Dedifferentiated amniotic fluid mesenchymal stem cell (primary cell): ENCODE data around the gene LETM1.

Experiments used
- DNase-seq: peaks from one replicate; pipeline ENCODE4 v3.0.0-alpha.2; 2016; ENCODE audit errors: extremely low spot score

The LETM1 gene

DNA sequence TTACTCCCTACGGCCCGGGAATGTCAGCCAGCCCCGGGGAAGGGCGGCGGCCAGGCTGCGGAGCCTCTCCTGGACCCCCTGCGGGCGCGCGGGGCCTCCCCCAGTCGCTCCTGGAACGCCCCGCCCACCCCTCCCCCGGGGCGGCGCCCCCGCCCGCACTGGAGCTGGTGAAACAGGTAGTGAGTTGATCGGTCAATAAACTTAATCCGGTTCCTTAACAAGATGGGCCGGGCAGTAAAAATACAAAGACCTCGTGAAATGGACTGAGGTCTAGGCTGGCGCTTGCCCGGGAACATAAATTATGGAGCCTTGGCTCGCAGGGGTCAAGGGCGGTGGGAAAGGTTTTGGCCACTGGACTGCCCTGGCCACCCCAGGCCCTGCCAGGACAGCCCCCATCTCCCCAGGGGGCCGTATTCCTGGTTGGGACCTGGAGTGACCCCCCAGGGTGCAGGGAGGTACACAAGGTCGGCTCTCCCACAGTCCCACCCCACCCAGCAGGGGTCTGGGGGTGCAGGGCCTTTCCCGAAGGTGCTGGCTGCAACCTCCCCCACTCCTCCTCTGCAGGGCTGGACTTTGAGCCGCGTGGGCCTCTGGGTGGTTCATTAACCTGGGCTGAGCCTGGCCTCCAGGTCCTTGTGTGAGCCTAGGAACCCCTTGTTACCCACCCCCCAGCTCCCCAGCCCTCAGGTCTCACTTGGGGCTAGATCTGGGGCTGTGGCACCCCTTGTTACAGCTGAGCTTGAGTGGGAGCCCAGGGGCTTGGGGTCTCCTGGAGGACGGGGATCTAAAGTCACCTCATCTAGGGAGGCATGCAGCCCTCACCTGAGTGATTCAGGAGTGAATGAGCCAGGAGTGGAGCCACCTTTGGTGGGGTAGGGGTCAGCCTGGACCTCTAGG, 60.4 kb downstream of the LETM1 start:
- no peak for DNase-seq

DNA sequence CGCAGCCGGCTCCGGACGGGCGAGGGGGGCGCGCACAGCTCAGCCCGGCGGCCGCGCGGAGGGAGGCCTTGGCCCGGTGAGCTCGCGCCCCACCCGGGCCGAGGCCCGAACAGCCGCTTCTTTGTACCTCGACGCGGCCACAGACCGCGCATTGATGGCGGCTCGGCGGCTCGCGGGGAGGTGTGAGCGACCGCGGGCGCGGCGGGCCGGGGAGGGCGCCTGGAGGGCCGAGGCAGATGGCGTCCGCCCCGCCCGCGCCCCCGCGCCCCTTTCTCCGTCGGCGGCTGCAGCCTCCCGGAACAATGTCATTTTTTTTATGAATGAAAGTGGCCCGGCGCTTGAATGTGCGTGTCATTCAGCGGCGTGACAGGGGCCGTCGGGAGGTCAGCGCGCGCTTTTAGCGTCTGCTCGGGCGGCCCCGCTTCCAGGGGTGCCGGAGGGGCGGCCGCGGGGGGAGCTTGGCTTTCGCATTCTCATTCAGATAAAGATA, 61.1 kb downstream of the LETM1 start:
- no peak for DNase-seq

DNA sequence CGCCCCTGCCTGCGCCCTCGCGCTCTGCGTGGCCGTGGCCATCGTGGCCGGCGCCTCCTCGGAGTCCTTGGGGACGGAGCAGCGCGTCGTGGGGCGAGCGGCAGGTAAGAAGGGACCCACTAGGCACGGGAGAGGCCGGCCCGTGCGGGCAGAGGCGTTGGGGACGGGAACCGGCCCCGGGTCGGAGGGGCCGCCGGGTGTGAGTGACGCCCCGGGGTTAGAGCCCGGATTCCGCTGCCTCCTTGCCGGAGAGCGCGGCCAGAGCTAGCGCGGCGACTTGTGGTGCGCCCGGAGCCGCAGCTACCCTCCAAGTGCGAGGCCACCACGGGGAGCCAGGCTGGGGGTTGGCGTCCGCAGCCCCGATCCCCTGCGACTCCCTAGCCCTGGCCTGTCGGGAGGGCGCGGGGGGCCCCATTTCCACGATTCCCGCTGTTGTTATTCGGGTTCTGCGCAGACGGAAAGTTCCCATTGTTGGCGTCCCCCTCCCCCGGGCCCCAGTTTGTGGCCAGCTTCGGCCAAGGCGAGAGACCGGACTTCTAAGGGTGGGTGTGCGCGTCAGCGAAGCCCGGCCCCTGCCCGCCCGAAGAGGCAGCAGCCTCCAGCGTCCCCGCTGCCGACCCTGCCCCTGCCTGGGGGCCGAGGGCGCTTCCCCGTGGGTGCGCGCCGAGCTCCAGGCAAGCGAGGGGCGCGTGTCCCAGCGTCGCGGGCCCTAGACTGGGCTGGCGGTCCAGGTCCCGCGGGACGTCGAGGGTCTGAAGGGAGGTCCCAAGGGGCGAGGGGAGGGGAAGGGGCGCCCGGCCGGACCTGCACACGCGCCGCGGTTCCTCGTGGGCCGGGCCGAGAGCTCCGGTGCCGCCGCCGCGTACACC, 61.8 kb downstream of the LETM1 start:
- DNase-seq: no peak

DNA sequence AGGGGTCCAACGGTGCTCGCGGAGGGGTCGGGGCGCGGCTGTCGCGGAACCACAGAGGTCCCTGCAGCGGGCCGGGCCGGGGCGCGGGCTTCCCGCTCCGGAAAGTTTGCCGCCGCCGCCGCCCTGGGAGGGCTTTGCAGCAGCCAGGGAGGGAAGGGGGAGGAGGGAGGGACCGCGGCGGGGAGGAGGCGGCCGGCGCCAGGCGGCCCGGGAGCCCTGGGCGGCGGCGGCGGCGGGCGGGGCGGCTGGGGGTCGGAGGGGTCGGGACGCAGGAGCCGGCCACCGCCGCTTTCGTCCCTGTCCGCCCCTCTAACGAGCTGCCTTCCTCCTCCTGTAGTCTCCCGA, 62.5 kb downstream of the LETM1 start:
- DNase-seq: no peak

DNA sequence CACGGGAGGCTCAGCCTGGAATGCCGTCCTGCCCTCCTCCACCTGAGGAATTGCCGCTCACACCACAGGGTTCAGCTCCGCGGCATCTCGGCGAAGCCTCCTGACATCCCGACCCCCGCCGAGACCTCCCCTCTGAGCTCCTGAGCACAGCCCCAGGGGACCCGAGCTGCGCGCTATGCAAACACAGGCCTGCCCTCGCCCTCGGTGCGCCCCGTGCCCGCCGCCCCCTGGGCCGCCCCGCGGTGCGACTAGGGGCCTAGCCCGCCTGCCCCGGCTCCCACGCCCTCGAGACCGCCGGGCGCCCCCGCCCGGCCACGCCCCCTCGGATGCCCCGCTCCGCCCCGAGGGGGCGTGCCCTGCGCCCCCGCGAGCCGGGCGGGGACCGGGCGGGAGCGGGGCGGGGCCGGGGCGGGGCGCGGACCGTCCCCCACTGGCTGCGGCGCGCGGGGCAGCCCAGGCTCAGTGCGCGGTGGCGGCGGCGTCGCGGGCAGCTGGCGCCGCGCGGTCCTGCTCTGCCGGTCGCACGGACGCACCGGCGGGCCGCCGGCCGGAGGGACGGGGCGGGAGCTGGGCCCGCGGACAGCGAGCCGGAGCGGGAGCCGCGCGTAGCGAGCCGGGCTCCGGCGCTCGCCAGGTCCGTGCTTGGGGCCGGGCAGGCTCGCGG, 63.0 kb downstream of the LETM1 start, which contains the start of gene FGFR3:
Gene FGFR3 (plus strand): TSS at position 462 of the 664 bp plus-strand sequence. CDS start 642 bp downstream, outside the sequence.
- no peak for DNase-seq

DNA sequence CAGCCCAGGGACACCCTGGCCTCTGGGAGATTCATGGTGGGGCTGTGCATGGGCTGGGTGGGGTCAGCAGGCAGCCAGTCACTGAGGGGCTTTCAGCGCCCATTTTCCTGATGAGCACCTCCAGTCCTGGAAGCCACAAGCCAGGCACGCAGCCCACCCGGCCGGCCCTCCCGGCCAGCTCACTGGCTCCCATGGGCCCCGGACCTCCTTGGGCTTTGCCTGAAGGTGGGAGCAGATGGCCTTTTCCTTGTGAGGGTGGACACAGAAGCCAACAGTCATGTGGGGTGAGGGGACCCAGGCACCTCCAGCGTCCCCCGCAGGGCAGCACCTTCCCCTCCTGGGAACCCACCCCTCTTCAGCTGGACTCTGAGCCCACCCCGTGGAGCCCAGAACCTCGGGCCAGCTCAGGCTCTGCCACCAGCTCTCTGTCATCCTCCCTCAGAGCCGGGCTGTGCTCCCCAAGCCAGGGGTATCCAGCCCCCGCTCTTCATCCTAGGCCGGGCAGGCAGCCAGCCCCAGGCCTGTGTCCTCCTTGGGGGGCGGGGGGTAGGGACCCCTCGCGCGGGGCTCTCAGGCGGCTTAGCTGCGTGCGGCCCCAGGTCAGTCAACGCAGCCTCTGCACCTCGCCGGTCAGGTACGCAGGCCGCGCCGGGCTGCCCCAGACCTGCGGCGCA, 63.7 kb downstream of the LETM1 start:
- no peak for DNase-seq

DNA sequence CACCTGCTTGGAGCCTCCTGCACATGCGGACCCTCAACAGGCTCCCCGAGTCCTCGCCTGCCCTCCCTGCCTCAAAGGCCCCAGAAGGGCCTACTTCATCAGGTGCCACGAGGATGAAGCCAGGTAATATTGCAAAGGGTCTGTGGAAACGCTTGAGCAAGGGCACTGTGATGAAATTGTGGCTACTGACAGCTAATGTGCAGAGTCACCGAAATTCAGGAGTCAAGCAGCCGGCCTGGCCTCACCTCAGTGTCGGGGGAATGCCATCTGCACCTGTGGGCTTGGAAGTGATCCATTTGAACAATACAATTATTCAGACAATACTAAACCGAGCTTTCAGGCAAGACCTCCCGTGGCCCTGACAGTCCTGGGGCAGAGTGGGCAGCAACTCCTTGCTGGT, 66.0 kb downstream of the LETM1 start:
- no peak for DNase-seq

DNA sequence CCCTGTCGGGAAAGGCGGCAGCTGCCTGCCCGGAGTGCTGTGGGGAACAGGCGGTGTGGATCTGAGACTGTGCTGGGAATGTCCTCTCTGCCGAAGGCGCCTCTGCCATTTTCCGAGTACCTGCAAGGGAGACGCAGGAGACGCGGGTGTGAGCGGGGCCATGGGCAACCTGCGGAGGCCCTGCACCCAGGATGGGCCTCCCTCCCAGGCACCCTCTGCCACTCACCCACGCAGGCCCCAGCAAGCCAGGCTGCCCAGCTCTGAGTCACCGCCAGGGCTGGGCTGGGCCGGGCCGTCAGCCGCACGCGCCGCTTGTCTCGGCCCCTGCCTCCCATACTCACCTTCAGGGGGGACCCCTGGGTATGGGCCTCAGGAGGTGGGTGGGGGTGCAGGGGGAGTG, 66.4 kb downstream of the LETM1 start:
- no peak for DNase-seq

DNA sequence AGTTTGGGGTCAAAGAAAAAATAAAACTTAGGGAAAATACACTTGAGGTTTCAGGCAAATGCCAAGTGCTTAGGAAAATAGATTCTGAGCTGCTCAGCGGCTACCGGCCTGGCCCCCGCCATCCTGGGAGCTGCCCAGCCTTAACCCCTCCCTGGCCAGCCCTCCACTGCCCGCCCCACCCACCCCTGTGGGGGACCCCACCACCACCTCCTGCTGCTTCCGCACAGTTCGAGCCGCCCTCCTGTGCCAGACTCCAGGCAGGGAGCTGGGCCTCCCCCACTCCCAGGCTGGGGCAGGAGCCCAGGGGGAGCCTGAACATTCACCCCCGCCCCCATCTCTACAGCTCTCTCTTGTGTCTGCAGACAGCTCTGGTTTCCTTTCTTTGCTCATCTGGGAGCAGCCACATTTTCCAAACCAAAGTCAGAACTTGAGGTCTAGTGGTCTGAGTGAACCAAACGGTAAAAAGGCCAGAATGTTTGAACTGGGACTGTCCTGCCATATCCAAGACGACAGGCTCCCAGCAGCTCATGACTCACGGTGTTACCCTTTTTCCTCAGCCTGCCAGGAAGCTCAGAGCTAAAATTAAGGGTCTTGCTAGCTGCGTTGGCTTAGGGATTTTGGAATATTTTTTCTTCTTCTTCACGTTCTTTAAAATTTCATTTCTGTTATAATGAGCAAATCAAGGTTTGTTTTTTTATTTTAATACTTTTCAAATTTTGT, 67.5 kb downstream of the LETM1 start:
- DNase-seq: no peak

DNA sequence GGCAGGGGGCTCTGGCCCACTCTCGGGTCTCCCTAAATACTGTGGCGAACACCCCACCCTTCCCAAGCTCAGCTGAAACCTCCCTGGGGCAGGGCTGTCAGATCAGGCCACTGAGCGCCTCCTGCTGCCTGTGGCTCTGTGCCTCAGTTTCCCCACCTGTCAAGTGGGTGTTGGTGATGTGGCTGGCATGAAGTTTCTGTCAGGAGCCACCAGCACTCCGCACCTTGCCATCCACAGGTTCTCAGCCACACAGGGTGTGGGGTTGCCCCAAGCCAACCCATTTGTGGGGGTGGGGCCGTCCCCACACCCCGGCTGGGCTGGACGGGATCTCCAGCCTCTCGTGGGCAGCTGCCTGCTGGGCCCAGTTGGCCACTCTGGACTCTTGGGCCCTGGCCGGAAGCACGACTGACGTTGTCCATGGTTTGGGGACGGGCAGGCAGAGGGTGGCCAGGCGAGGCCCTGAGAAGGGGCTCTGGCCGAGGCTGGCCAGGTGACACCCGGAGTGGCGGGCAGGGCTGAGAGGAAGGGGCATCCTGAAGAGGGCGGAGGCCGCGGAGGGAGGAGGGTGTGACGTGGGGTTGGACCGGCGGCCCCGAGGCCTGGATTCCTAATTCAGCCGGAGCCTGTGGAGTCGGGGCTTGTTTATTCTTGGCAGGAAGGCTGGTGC, 68.4 kb downstream of the LETM1 start:
- no peak for DNase-seq

DNA sequence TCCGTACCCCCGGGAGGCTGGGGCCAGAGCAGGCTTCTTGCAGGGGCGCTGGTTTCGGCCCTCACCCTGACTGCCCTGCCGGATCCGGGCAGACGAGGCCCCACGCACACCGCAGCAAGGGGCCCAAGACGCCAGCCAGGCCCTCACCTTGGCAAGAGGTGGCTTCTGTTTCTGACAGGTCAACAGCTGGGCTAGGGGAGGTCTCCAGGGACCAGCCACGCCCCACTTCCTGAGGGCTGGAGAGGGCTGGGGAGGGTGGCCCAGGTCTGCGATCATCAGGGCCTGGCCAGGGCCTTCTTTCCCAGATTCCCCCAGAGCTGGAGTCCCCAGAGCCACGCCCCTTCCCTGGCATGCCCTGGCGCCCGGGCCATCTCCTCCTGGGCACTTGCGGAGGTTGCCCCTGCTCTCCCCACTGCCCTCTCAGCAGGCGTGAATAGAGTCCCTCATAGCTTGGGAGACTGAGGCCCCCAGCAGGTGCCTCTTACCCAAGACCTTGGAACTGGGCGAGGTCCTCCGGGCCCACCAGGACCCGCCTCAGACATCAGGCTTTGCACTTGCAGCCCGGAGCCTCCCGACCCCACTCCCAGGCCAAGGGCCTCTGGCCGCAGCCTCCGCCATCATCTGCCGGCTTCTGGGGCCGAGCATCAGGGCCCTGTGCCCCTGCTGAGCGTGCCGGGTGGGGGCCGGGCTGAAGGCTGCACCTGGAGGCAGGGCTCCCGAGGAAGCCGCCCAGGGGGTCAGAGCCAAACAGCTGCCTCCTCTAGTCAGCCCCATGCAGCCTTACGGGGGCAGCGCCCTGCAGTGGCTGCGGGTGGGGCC, 69.2 kb downstream of the LETM1 start:
- DNase-seq: no peak

DNA sequence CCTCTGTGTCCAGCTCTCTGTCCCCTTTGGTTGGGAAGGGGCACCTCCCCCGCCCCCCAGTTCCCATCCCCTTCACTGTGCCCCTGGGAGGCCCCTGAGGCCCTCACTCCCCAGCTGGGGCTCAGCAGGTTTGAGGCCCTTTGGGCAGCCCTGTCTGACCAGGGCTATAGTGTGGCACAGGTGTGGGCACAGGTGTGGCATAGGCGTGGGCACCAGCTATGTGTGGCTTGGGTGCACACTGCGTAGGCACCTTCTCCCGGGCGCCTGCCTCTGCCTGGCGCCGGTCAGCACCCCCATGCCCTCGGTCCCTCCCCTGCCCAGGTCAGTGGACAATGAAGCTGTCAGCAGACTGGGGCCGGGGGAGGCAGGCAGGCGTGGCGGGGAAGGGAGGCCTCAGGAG, 70.4 kb downstream of the LETM1 start:
- no peak for DNase-seq

DNA sequence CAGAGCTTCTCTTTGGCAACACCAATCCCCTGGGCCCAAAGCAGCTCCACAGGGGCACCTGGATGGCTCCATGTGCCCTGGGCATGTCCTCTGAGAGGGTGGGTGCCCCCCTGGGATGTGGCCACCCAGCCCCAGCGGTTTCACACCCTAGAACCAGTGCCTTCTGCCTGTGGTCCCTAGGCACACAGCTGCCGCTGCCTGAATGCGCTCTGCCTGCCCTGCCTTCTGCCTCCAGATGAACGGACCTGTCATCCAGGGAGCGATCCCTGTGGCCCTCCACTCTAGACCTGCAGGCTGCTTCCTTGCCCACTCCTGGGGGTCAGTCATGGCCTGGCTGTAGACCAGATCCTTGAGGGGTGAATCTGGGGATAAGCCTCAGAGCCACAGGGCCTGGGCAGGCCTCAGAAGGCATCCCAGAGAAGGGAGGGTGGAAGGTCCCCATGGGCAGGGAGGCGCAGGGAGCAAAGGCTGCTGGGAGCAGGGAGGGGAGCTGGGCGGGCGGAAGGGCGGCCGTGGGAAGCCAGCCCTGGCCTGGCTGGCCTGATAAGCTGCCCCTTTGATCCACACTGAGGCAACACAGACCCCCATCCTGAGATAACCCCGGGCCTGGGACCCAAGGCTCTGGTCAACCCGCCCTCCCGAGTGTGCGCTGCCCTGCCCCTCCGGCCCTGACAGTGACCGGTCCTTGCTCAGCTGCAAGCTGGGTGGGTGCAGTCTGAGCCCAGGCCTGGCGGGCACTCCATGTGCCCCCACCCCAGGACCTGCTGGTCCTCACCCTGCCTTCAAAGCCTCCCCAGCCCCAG, 71.0 kb downstream of the LETM1 start:
- no peak for DNase-seq

DNA sequence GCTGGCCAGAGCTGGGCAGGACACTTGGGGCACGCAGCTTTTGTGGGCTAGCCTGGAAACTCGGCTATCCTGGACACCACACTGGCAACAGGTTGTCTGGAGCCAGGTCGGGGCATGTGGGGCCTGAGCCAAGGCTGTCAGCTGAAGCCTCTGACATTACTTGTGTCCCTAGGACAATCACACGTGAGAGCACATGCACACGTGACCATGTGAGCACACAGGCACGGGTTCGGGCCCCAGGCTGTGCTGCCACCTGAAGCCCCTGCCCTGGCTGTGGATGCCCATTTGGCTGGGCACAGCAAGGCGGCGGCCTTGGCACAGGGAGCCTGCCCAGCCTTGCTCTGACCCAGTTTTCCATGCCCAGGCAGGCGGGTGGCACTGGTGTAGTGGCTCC, 71.6 kb downstream of the LETM1 start:
- no peak for DNase-seq

DNA sequence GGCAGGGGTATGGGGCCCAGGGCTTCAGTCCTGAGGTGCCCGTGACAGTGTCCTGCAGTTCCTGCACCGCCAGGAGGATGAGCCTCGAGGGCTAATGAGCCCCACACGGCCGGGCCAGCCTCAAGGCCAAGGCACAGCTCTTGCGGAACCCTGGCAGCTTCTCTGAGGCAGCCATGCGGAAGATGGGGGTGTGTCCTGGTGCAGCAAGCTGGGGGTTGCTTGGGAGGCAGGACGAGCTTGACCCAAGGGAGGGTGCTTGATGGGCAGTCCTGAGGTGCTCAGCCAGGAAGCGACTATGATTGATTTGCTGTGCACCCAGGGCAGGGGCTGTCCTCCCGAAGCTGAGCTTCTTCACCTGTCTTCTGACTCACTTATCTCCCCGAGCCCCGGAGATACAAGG, 72.0 kb downstream of the LETM1 start:
- no peak for DNase-seq

DNA sequence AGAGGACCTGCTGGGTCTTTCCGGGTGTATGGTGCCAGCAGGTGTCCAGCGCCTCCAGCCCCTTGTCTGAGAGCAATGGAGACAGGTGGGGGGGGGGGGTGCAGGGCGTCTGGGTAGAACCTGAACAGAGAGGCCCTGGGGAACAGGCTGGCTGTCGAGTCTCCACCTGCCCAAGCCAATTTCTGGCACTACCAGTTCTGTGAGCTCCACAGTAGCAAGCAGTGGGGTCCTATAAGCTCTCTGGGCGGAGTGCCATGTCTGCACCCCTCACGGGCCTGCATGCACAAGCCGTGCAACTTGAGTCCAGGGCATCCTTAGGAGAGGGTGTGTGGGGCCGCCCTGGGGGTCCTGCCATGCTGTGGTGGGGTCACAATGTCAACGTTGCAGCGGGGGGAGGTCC, 72.9 kb downstream of the LETM1 start:
- no peak for DNase-seq

DNA sequence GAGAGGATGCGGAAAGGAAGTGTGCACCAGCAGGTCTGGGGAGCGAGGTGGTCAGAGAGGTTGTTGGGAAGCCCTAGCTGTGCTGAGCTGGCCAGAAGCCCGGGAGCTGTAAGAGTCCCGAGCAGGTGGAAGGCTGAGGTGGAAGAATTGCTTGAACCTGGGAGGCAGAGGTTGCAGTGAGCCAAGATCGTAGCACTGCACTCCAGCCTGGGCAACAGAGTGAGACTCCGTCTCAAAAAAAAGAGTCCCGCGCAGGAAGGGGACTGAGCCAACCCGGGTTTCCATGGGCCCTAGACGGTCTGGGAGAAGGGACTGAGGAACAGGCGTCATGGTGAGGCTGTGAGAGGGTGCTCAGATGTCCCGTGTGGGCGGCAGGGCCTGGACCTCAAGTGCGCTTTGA, 75.5 kb downstream of the LETM1 start:
- DNase-seq: no peak

DNA sequence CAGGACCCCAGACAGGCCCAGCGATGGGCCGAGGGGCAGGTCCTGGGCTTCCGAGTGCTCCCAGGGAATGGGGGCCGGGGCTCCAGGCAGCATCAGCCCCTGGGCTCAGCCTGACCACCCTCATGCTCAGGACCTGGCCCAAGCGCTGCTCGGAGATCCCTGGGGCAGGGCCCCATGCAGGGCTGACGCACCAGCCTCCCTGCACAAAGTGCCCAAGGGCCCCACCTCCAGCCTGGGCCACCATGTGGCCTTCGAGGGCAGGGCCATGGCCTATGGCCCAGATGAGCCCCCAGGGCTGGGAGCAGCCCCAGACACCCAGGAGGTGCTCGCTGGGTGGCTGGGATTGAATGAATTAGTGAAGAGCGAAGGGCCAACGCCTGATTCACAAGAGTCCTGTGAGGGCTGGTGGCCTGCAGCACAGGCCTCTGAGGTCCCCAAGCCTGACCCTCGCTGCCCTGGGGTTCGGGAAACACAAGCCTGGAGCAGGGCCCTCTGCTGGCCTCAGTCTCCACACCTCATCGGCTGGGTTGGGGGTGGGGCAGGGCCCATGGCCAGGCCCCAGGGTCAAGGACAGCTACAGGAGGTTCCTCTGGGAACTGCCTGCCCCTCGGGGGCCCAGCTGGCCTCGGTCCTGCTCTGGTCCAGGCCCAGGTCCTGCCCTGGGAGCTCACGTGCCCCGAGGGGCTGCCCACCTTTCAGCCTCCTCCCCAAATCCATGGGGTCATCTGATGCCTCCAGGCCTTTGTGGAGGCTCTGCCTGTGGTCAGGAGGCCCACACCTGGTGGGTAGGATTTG, 76.2 kb downstream of the LETM1 start:
- no peak for DNase-seq
